Chondrocyte (in vitro differentiated cells): ENCODE data around the gene INPP5A. TPM values are rescaled to one million over a fixed set of nuclear protein-coding genes. Genes with fewer than 3 reads are reported as not detected.

Experiments
- DNase-seq: peaks from one replicate; pipeline ENCODE4 v3.0.0; 2021; ENCODE audit warnings: mixed read lengths, low spot score
- H3K27ac Mint-ChIP-seq: one replicate; pipeline ENCODE4 v1.8.0; 2021; ENCODE audit warnings: mild to moderate bottlenecking, moderate library complexity, mixed read lengths; ENCODE audit not compliant: unreplicated experiment
- H3K27me3 Mint-ChIP-seq: 2 replicates; pipeline ENCODE4 v1.8.0; 2021; ENCODE audit warnings: low read depth, mixed read lengths
- H3K36me3 Mint-ChIP-seq: 2 replicates; pipeline ENCODE4 v1.8.0; 2021; ENCODE audit warnings: low read depth, mixed read lengths
- H3K4me1 Mint-ChIP-seq: 2 replicates; pipeline ENCODE4 v1.8.0; 2021; ENCODE audit warnings: low read depth, mild to moderate bottlenecking, mixed read lengths
- H3K4me3 Mint-ChIP-seq: one replicate; pipeline ENCODE4 v1.8.0; 2021; ENCODE audit warnings: mild to moderate bottlenecking, moderate library complexity, mixed read lengths; ENCODE audit not compliant: unreplicated experiment
- H3K9me3 Mint-ChIP-seq: 2 replicates; pipeline ENCODE4 v1.8.0; 2021; ENCODE audit warnings: low read depth, mixed read lengths
- total RNA-seq: library from RNA; stranded (reverse); gene quantifications from 3 replicates; pipeline ENCODE4 v1.2.1, GENCODE V29; 2021
- TF ChIP-seq, protein P1 (sequence below): fragments of 200-600 bp; sonication (generic); IDR thresholded peaks from 2 replicates; pipeline ENCODE4 v1.5.0; 2021; ENCODE audit warnings: antibody characterized with exemption, mild to moderate bottlenecking, moderate library complexity

Gene INPP5A
- total RNA-seq, 1 donor from 2014 or later, result 40.6 TPM

DNA sequence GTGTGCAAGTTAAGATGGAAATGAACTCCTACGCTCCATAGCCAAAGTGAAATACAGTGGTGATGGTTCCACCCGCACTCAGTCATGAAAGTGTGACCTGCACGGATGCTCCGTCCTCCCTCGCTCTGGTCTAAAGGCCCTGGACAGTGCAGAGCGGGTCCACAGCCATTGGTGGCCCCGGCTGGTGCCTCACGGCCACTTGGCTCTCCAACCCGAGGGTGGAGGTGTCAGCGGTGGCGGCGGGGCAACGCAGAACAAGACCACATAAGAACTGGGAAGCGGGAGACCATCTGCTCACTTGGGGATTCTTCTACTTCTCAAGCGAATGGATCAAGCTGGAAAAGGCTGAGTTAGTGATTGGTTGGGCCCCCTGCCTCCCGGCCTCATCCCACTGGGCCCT lies 187.6 kb downstream of the INPP5A start:
- Mint-ChIP-seq H3K4me3 (no peak overlapping the region), H3K4me1 (peaks cover 15% of the 10 kb centered on the region), H3K27ac (no peak overlapping the region), H3K9me3 (no peaks in the 10 kb centered on the region), H3K27me3 (no peaks in the 10 kb centered on the region), H3K36me3 (peaks cover 12% of the 10 kb centered on the region)
- no peak for DNase-seq
- TF ChIP-seq, protein P1, sequence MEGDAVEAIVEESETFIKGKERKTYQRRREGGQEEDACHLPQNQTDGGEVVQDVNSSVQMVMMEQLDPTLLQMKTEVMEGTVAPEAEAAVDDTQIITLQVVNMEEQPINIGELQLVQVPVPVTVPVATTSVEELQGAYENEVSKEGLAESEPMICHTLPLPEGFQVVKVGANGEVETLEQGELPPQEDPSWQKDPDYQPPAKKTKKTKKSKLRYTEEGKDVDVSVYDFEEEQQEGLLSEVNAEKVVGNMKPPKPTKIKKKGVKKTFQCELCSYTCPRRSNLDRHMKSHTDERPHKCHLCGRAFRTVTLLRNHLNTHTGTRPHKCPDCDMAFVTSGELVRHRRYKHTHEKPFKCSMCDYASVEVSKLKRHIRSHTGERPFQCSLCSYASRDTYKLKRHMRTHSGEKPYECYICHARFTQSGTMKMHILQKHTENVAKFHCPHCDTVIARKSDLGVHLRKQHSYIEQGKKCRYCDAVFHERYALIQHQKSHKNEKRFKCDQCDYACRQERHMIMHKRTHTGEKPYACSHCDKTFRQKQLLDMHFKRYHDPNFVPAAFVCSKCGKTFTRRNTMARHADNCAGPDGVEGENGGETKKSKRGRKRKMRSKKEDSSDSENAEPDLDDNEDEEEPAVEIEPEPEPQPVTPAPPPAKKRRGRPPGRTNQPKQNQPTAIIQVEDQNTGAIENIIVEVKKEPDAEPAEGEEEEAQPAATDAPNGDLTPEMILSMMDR, result no peak

DNA sequence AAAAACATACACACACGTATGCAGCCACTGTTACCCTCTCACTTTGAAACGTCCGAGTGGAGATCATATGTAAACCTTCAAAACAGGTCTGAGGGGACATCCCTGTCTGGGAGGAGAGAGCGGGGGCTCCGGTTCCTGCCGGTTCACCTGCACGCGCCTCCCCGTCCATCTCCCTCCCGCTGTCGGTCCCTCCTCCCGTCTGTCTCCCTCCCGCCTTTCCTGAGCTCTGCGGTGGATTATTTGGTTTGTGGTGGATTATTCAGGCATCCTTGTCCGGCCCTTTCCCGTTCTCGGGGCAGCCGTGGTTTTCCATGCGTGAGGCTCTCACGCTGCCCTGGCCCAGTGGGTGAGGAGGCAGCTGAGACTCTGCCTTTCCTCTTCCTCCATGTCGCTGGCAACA lies 188.6 kb downstream of the INPP5A start:
- Mint-ChIP-seq H3K36me3 (peaks cover 12% of the 10 kb centered on the region), H3K9me3 (no peaks in the 10 kb centered on the region), H3K27ac (no peak overlapping the region), H3K4me3 (no peak overlapping the region), H3K4me1 (peaks cover 15% of the 10 kb centered on the region), H3K27me3 (no peaks in the 10 kb centered on the region)
- DNase-seq, result no peak
- TF ChIP-seq, protein P1, result no peak

DNA sequence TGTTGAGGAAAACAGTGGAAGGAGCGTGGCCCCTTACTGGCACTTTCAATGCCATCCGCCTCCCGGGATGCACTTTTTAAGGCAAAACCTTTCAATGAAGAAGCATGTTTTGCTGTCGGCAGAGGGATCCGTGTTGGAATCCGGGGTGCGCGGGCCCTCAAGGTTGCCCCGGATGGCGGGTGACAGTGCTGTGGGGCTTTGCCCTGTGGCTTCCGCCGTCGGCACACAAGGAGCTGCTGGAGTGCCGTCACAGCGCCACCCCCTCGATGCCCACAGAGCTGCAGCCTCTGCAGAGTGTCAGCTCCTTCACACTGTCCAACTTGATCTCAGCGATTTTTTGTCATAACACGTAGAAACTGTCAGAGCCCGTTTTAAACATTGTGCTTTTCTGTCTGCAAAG lies 189.4 kb downstream of the INPP5A start:
- H3K27ac Mint-ChIP-seq, result no peak overlapping the region
- H3K9me3 Mint-ChIP-seq, result no peaks in the 10 kb centered on the region
- H3K4me1 Mint-ChIP-seq, result peaks cover 9% of the 10 kb centered on the region
- no peak for DNase-seq
- H3K4me3 Mint-ChIP-seq, result no peak overlapping the region
- H3K36me3 Mint-ChIP-seq, result peaks cover 12% of the 10 kb centered on the region
- H3K27me3 Mint-ChIP-seq, result no peaks in the 10 kb centered on the region
- TF ChIP-seq, protein P1, result no peak

DNA sequence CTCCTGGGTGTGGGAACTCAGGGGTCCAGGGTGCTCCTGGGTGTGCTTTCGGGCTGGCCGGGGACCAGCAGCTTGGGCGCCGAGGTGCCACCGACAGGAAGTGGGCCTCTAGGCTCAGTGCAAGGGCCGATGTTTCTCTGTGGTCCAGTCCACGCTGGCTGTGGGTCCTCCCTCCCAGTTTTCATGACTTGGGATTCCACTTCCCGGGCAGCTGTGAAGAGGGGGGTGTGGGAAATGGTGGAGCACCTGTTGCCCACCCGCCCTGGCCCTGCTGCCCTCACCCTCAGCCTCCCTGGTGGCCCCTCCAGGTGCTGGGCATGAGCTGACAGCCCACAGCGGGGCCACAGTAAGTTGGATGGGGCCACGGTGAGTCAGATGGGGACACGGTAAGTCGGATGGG lies 189.8 kb downstream of the INPP5A start:
- TF ChIP-seq, protein P1, result no peak
- no peaks in the 10 kb centered on the region for H3K27me3 Mint-ChIP-seq
- H3K27ac Mint-ChIP-seq, result no peak overlapping the region
- no peak overlapping the region for H3K4me3 Mint-ChIP-seq
- peaks cover 12% of the 10 kb centered on the region for H3K36me3 Mint-ChIP-seq
- H3K4me1 Mint-ChIP-seq, result peaks cover 4% of the 10 kb centered on the region
- no peaks in the 10 kb centered on the region for H3K9me3 Mint-ChIP-seq
- no peak for DNase-seq

DNA sequence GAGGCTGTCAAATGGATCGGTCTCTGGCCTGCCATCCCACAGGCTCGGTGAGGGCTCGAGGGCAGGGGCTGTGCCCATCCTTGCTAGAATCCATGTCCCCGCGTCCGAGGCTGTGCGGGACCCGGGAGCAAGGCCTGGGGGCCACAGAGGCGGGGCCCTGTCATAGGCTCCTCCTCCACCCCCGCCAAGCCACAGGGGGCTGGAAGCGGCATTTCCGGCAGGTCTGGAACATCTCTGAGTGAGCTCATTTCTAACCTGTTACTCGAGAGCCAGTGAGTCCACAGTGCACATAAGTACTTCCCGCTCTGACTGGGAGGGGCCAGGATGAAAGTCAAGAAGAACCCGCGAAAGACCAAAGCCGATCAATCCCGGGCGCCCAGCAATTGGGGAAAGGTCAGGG lies 190.7 kb downstream of the INPP5A start:
- peaks cover 12% of the 10 kb centered on the region for H3K36me3 Mint-ChIP-seq
- H3K4me3 Mint-ChIP-seq, result no peak overlapping the region
- H3K4me1 Mint-ChIP-seq, result no peaks in the 10 kb centered on the region
- no peak overlapping the region for H3K27ac Mint-ChIP-seq
- no peaks in the 10 kb centered on the region for H3K9me3 Mint-ChIP-seq
- H3K27me3 Mint-ChIP-seq, result no peaks in the 10 kb centered on the region
- TF ChIP-seq, protein P1, result no peak
- no peak for DNase-seq
